Right lung (tissue), 10 donors: ENCODE measurements around the gene UBR2. TPM values are rescaled to one million over a fixed set of nuclear protein-coding genes. Genes with fewer than 3 reads are reported as not detected.

Experiments
- DNase-seq, 2 donors: peaks; one replicate each; pipeline ENCODE4 v3.0.0-alpha.2; 2013
- long read RNA-seq, 8 donors: transcript quantifications; one replicate each; lab custom pipeline, GENCODE V29; 2026
- polyA plus RNA-seq, 5 donors: library from polyadenylated mRNA; unstranded; fragments of 120-200 nt; gene quantifications; one replicate each; pipeline versions ENCODE4 v1.2.1 to v1.2.3, GENCODE V29; 2013; ENCODE audit warnings: inconsistent platforms in 1 of 5, low replicate concordance in 1 of 5; ENCODE audit not compliant: insufficient read length in 5 of 5, insufficient read depth in 1 of 5

The UBR2 gene
- polyA plus RNA-seq: 10 to 100 TPM; 20.9 to 34.6 (median 31.0) TPM
- long read RNA-seq, donor 1, partial matches to known transcripts: 13 of 13 reads
- long read RNA-seq, donor 1, other reads (novel, unspliced or antisense): 0 of 13 reads
- long read RNA-seq, donor 2: 0 reads
- long read RNA-seq, donor 3: 0 reads
- long read RNA-seq, donor 4: 0 reads
- long read RNA-seq, donor 5, partial matches to known transcripts: 8 of 8 reads
- long read RNA-seq, donor 5, other reads (novel, unspliced or antisense): 0 of 8 reads
- long read RNA-seq, donor 6, full-length matches to known transcripts: 1 of 1 reads
- long read RNA-seq, donor 6, partial matches to known transcripts: 0 of 1 reads
- long read RNA-seq, donor 6, other reads (novel, unspliced or antisense): 0 of 1 reads
- long read RNA-seq, donor 7, full-length matches to known transcripts: 1 of 1 reads
- long read RNA-seq, donor 7, partial matches to known transcripts: 0 of 1 reads
- long read RNA-seq, donor 7, other reads (novel, unspliced or antisense): 0 of 1 reads
- long read RNA-seq, donor 8: 0 reads

GRCh38 chr6:42563697-42564505, at the start of gene UBR2:
Gene UBR2 (plus strand): TSS chr6:42564029. CDS start chr6:42564320, 291 bp downstream.
- DNase-seq: peak; percentile 97 to 98

GRCh38 chr6:42514745-42515144, 49.1 kb upstream of the UBR2 start:
- DNase-seq: no peak

- no peak for DNase-seq
Measured at GRCh38 chr6:42519779-42520178, 44.0 kb upstream of the UBR2 start.

- DNase-seq: no peak
Measured at GRCh38 chr6:42520786-42521607, 42.8 kb upstream of the UBR2 start.

GRCh38 chr6:42522036-42522435, 41.8 kb upstream of the UBR2 start:
- DNase-seq: no peak

- DNase-seq: no peak
Measured at GRCh38 chr6:42522942-42523814, 40.7 kb upstream of the UBR2 start.

- DNase-seq: no peak
Measured at GRCh38 chr6:42525206-42525605, 38.6 kb upstream of the UBR2 start.

GRCh38 chr6:42526616-42527015, 37.2 kb upstream of the UBR2 start:
- DNase-seq: no peak

GRCh38 chr6:42527204-42527603, 36.6 kb upstream of the UBR2 start:
- no peak for DNase-seq

- no peak for DNase-seq
Measured at GRCh38 chr6:42530296-42530695, 33.5 kb upstream of the UBR2 start.

GRCh38 chr6:42530751-42531150, 33.1 kb upstream of the UBR2 start:
- DNase-seq: no peak

- peak in 1 of 2 donors; percentile 29 for DNase-seq
Measured at GRCh38 chr6:42532038-42532669, 31.7 kb upstream of the UBR2 start.

GRCh38 chr6:42533794-42534193, 30.0 kb upstream of the UBR2 start:
- DNase-seq: no peak

GRCh38 chr6:42537536-42537935, 26.3 kb upstream of the UBR2 start:
- no peak for DNase-seq

- no peak for DNase-seq
Measured at GRCh38 chr6:42539135-42539534, 24.7 kb upstream of the UBR2 start.

GRCh38 chr6:42545226-42545773, 18.5 kb upstream of the UBR2 start:
- no peak for DNase-seq

GRCh38 chr6:42547407-42548329, 16.2 kb upstream of the UBR2 start:
- peak; percentile 79 to 85 for DNase-seq

GRCh38 chr6:42550277-42550676, 13.6 kb upstream of the UBR2 start:
- DNase-seq: no peak

GRCh38 chr6:42551217-42551616, 12.6 kb upstream of the UBR2 start:
- DNase-seq: no peak
